ENCODE data around the gene SYCP2L.

DNA sequence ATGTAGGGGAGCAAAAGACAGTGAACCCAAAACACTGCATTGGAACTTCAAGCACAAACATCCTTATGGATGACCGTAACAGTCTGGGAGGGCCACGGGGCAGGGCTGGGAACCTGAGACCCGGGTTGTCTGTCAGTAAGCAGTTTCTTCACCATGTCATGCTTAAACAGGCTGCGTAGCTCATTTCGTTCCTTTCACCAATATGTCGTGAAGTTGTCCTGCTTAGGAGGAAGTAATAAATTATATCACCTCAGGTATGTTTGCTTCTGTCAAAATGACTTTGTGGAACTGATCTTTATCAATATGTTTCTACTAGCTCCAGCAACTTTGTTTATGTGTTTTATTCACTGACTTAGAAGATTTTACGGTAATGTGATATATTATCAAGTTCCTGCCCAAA is 36.1 kb upstream of the SYCP2L start:
- TF ChIP-seq, protein P1, sequence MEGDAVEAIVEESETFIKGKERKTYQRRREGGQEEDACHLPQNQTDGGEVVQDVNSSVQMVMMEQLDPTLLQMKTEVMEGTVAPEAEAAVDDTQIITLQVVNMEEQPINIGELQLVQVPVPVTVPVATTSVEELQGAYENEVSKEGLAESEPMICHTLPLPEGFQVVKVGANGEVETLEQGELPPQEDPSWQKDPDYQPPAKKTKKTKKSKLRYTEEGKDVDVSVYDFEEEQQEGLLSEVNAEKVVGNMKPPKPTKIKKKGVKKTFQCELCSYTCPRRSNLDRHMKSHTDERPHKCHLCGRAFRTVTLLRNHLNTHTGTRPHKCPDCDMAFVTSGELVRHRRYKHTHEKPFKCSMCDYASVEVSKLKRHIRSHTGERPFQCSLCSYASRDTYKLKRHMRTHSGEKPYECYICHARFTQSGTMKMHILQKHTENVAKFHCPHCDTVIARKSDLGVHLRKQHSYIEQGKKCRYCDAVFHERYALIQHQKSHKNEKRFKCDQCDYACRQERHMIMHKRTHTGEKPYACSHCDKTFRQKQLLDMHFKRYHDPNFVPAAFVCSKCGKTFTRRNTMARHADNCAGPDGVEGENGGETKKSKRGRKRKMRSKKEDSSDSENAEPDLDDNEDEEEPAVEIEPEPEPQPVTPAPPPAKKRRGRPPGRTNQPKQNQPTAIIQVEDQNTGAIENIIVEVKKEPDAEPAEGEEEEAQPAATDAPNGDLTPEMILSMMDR (IDR thresholded peaks at IDR 0.05) = no peak
- TF ChIP-seq EZH2 (IDR thresholded peaks at IDR 0.05; ENCODE audit: borderline replicate concordance, insufficient read depth, low read depth, low read length, poor library complexity, severe bottlenecking) = no peak

All from B cell (primary cell).